ENCODE results near the gene NTSR2. TPM values are rescaled to one million over a fixed set of nuclear protein-coding genes. Genes with fewer than 3 reads are reported as not detected.

Gene NTSR2
- total RNA-seq, 1 donor from 2014 or later, result not detected

DNA sequence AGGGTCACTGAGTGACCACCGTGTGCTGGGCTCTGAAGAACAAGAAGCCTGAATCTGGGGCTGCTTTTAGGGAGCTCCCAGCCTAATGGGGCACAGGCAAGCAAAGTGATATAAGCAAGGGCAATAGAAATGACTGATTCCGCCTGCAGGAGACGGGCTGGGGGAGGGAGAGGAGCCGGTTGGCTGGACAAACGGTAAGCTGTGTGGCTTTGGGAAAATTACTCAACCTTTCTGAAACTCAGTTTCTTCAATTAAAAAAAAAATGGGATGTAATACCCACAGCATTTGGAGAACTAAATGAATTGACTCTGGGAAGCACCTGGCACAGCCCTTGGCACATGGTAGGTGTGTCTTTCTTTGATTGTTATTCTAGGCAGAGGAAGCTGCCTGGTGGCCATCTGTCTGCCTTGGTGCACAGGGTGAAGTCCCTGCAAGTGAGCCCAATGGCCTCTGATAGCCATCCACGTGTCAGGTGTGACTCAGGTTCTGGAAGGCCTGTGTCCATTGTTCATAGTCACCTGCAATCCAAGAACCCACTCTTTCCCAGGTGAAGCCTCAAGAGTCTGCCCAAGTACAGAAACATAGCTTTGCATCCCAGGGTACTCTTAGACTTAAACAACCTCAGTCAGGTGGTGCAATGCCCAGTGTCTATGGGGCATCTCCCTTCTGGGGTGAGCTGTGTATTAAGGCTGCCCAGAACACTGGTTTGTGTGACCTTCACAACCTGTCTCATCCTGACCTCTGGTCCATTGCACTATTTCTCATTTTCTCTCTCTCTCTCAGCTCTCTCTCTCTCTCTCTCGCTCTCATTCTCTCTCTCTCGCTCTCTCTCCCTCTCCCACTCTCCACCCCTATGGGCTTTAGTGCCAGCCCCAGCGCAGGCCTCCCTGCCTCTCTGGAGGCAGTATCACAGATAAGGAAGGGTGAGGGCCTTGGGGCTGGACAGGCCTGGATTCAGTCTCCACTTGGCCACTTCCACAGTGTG, 30.0 kb upstream of the NTSR2 start:
- DNase-seq (ENCODE audit: low read depth), result no peak

DNA sequence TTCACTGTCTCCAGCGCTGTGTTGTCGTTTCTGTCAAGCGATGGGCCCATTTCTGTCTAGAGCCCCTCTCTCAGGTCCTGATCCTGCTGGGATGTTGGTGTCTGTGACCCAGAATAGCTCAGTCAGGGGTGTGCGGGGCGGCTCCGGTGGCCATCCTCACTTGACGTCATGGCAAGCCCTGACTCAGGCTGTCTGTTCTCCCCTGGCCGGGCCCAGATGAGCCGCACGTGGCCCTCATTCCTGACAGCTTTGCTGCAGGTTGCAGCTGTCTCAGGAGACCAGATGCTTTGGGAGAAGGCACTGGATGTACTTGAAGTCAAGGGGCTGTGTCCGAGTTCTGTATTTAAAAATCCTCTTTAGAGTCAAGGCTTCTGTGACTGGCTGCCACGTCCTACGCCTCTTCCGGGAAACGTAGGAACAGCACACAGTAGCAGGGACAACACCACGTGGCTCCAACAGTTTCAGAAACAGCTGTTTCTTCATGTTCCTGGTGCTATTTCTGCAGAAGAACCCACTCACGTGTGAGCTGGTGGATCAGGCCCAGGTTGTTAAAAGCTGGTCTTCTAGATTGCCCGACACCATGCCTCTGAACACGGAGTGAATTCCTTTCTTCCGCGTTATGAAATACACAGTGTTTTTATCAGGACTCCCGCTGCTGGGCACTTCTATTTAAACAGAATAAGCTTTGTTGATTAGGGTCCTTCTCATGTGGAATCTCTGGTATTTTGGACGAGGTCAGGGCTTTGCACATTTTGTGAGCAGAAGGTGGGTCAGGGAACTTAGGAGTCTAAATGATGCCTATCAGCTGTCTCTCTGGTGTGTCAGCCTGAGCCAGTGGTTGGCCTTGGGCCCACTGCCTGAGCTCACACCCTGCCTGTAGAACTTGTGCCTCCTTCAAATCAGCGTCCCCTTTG, 28.3 kb upstream of the NTSR2 start:
- DNase-seq (ENCODE audit: low read depth), result peak; percentile 88

DNA sequence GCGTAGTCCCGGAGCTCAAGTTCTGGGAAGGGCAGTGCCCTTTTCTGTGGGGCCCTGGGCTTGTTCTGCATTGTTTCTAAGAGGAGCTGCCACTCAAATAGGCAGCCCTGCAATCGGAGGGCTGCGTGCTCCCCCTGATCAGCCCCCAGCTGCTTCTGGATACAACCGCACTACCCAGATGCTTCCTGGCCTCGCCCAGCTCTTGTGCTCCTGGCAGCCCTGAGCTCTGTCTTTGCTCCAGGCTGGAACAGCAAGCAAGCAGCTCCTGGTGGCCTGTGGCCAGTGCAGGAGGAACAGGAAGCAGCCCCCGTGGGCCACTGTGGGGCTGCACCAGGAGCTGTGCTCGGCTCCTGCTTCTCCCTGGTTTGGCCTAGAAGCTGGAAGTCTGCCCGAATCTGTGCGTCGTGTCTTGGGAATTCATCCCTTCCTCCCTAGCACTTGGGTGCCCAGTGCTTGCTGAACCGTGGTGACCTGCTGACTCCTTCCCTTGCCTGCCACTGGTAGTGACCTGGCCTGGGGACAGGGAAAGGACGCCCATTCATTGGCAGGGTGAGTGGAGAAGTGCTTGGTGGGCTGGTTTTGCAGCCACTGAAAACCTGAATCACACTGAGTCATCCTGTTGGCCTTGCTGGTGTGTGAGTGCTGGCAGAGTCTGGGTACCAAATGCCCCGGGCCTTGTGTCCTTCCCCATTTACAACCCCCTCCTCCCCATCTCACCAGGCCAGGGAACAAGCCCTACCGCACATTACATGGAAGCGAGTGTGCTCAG, 27.3 kb upstream of the NTSR2 start:
- peak; percentile 71 for DNase-seq (ENCODE audit: low read depth)

DNA sequence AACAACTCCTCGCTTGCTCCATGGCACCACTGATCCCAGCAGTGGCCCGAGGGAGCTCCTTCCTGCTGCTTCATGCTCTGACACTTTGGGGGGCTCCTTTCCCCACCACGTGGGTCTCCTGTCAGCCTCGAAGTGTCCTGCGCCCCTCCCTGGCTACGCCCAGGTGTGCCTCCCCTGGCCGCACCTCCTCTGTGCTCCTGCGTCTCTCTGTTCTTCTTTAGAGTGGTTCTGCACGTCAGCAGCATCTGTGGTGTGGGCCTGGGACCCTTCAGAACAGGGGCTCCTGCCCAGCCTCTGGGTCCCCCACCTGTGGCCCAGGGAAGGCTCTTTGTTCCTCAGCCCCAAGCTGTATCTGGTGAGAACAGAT, 26.7 kb upstream of the NTSR2 start:
- no peak for DNase-seq (ENCODE audit: low read depth)

DNA sequence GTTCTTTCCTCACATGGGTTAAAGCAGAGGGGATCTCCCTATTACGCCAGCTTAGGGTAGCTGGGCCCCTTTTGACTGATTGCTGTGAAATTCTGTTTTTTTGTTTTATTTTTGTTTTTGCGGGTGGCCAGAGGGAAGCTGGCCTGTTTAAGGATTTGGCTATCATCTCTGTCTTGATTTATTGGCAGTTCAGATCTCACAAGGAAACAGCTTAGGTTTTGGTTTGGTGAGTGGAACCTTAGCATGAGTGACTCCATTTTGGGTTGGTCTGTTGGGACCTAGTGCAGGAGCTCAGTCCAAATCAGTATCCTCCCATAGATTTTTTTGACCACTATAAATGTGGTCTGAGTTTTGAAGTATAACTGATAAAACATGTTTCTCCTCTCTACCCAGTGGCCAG, 25.6 kb upstream of the NTSR2 start:
- DNase-seq (ENCODE audit: low read depth), result no peak

DNA sequence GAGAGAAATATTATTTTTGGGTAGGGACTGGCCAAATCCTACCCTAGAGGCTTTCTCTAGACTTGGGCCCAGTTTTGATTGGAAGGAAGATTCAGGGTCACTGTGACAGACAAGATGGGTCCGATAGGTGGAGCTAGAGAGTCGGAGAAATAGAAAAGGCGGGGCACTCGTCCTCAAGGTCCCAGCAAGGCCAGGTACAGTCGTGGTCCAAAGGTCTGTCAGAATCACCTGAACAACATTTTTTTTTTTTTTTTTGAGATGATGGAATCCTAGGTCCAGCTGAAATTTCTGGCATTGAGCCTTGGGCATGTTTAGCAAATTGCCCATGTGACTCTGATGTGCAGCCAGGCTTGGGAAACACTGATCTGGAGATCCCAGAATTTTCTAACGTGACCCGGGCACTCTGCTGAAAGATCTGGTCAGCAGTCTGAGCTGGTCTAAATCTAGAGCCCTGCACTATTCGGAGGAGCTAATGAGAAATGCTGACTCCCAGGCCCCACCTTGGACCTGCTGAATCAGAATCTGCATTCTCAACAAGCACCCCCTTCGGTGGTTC, 23.0 kb upstream of the NTSR2 start:
- peak; percentile 80 for DNase-seq (ENCODE audit: low read depth)

DNA sequence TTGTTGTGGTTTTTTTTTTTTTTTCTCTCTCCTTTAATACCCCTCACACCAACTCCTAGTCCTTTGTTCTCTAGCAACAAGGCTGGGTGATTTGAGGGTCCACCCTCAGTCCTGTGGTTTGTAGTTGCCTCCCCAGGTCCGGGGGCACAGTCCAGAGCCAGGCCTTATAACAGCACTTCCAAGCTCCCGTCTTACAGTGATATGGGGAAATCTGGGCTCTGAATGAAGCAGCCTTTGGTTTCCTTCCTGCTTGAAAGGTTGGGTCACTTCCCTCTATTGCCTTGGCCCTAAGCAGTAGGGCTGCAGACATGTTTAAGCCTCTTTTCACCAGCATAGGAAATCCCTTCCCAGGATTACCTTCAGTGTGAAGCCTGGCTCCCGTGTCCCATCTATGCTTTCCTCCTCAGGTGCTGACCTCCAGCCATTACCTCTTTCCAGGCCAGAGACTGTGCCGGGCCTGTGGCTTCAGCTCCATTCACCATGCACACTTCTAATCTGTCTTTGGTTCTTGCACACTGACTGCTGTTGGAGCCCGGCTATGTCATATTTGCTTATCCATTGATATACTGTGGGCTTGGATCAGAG, 21.2 kb upstream of the NTSR2 start:
- no peak for DNase-seq (ENCODE audit: low read depth)

DNA sequence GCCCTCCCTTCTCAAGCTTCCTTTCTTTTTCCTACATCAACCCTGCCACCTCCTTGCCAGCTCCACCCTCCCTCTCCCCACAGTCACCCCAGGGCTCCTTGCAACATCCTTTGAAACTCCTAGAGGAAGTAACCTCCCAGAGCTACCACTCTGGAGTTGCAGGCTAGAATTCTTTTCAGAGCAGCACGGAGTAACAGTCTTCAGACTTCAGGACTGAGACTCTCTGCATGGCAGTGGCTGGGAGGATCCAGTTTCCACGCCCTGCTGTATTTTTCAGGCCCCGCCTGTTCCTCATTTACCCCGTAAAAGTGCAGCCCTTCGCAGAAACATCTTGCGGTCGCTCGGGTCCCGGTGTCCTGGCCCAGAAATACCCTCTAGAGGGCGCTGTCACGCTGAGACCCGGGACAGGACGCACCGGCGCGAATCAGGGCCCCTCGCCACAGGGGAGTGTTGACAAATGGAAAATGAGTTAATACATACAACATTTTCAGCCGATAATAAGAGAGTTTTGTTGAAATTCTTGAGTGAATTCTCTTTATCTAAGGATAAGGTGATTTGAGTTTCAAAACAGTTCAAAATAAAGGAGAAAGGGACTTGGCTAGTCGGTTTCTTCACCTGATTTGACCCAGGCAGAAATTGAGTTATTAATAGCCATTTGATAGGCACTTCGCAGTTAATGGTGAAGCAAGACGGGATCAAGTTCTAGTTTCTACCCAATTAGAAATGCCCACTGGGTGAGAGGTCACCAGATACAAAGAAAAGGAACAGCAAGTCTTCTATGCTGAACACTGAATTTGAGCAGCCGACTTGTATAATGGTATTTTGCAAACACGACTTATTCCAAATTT, 18.5 kb upstream of the NTSR2 start:
- DNase-seq (ENCODE audit: low read depth), result peak; percentile 81

DNA sequence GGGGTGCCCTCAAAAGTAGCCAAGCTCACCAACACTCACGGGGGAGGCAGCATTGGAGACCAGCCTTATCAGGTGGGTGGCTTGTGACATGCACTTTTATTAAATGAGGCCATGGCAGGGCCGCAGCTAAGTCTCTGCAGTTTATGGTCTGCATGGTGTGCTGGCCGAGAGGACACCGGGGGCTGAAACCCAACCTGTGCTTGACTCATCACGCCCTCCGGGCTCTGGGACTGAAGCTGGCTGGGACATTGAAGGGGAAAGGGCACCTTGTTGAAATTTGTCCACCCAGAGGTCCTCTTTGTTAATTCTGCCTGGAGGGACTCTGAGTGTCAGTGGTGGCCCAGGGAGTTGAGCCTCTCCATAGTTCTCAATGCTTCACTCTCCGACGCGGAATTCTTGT, 17.7 kb upstream of the NTSR2 start:
- no peak for DNase-seq (ENCODE audit: low read depth)

DNA sequence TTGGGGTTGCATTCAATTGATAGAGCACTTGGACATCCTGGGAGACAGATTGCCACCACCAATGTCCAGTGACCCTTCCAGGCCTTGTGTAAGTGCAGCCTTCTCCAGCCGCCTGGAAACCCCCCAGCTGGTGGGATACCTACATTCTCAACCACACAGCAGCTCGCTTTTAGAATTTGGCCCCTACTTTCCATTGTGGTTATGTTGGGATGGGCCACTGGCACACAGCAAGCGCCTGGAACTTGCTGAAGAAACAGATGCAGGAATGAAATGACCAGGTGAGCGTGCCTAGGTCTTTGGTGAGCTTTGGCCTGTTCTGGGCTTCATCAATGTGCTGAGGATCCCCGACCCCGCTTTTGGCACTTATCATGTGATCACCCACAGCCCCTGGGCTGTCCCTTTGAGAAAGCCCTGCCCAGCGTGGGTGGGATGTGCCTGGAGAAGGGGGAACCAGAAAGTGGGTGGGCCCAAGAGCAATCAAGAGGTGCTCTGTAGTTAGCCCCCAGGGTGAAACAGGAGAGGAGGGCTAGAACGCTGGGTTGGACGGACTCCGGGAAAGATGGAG, 16.0 kb upstream of the NTSR2 start:
- no peak for DNase-seq (ENCODE audit: low read depth)

DNA sequence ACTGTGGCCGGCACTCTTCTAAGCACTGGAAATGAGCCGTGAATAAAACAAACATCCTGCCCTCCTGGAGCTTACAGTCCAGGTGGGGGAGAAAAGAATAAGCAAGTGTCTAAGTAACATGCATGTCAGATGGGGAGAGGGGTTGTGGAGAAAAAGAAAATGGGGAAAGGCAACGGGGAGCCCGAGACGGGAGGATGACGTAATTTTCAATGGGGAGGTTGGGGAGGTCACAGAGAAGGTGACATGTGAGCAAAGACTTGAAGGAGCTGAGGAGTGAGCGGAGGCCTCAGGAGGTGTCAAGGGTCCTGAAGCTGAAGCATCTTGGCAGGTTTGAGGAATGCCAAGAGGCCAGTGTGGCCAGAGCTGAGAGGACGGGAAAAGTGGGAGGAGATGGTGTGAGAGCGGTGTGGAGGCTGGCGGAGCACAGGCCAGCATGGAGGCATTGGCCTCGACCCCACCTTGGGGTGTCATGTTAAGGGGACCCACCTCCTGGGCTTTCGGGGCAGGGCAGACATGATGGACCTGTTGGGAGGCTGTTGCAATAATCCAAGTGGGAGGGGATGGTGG, 15.0 kb upstream of the NTSR2 start:
- DNase-seq (ENCODE audit: low read depth), result no peak

DNA sequence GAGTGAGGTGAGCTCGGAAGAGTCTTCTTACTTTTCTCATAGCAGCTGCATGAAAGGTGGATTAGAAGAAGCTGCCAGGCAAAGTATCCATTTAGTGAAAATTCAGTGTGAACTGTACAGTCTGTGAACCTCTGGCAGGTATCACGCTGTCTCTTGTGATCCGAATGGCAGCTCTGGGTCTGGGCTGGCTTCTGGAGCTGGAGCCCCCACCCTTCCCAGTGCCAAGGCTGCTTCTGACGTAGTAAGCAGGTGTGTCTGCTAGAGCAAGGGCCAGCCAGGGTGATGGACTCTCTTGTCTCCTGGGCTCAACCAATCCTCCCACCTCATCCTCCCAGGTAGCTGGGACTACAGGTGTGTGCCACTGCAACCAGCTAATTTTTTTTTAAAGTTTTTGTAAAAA, 14.0 kb upstream of the NTSR2 start:
- DNase-seq (ENCODE audit: low read depth), result no peak

DNA sequence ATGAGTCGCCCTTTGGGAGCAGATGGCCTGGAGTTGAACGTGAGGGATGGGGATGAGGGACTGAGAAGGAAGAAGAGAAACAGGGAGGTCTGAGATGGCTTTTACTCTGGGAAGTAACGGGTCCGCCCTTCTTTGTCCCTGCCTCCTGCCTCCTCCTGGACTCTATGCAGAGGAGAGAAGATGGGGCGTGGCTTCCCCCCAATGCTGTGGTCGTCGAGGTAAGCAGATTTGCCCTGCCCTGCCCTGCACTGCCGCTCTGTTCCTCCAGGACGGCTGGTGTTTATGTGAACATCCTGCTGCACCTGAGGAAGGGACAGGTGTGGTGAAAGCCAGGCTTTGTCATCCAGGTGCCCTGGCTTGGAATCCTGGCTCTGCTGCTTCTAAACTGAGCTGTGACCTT, 13.5 kb upstream of the NTSR2 start:
- DNase-seq (ENCODE audit: low read depth), result no peak

DNA sequence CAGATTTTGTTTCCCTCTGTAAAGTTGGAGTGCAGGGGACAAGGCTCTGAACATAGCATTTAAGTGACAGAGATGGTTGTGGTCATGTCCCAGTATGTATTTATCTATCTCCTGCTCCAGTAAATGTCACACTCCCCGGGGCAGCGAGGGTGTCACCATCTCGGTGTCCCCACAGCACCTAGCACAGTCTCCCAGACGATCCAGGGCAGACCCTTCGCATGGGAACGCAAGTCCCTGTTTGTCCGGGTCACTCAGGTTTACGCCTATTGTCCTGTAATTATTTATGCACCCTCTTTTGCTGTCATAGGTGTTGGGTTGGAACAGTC, 12.6 kb upstream of the NTSR2 start:
- DNase-seq (ENCODE audit: low read depth), result no peak

DNA sequence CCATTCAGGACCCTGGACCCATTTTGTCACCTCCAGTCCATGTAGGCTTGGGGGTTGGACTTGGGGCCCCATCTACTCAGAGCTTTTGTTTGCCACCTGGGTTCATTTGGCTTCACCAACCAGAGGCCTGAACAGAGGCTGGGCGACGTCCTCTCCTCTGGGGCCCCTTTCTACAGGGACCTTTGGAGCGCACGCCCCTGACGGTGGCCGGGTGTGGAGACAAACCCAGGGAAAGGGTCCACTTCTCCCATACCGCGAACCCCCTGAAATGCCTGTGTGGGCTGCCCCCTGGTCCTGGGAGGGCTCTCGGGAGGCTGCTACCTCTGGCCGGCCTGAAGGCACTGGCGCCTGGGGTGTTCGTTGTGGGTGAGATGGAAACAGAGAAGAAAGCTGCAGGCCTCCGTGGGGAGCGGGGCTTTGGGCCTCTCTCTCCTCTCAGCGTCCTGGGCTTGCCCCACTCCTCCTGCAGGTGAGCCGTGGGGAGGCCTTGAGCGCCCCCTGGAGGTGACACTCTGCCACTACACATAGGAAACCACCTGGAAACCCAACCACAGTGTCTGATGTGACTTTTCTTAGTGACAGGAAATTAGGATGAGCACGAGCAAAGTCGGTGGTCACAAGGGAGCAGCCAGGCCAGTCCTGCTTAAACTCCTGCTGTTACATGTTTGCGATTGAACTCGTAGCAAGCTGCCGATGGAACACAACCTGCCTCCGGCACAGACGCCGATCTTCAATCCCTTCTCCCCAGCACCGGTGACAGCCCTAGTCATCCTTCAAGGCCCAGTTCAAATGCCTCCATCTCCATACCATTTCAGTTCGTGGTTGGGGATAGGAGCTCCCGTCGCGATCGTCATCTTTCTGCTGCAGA, 12.0 kb upstream of the NTSR2 start:
- no peak for DNase-seq (ENCODE audit: low read depth)

DNA sequence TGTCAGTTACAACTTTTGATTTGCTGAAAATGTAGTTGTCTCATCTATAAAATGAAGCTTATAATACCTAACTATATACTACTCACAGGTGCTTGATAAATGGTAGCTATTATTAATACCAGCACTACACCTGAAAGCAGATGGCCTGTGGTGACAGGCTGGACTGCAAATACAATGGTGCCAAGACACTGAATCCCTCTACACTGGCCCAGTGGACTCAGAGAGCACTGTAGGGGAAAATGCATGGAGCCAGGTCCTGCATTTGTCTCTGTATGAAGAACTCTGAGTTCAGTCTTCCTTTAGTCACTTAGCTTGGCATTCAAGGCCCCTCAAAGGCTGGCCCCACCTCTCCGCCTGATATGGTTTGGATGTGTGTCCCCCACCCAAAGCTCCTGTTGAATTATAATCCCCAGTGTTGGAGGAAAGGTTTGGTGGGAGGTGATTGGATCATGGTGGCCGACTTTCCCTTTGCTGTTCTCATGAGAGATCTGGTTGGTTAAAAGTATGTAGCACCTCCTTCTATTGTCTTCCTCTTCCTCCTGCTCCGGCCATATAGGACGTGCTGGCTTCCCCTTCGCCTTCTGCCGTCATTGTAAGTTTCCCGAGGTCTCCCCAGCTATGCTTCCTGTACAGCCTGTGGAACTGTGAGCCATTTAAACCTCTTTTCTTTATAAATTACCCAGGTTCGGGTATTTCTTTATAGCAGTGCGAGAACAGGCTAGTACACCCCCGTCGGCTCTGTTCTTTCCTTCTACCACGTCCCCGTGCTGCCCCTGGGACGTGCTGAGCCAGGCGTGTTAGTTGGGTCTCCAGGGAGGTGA, 11.1 kb upstream of the NTSR2 start:
- DNase-seq (ENCODE audit: low read depth), result no peak

DNA sequence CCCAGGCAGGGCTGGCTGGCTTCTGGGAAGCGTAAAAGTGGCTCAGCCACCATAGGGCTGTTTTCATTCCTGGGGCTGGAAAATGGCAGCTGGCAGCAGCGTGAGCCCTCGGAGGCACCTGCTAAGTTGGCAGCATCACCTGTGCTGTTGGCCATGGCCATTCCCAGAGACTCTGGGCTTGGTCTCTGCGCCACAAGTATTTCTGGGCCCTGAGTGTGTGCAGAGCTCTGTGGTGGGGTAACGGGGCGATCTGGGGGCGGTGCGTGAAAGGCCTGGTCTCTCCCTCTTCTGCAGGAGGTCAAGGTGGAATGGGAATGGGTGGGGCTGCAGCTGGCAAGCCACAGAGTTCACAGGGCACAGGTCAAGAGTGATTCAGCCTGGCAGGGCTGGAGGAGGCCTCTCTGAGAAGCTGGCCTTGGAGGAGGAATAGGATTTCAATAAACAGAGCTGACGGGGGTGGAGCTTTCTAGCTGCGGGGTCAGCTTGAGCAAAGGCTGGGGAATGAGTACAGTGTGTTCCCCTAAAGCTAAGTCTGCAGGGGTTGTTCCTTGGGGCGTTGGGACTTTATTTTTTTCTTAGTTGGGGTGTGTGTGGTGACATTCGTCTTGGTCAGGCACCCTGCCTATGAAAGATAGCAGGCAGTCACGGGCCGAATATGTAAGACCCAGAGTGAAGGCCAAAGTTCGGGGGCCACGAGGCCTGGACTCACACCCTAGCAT, 10.3 kb upstream of the NTSR2 start:
- peak; percentile 91 for DNase-seq (ENCODE audit: low read depth)

All from myocyte (in vitro differentiated cells).